CD4-positive, CD25-positive, alpha-beta regulatory T cell (primary cell): ENCODE results near the gene MYMK. TPM values are rescaled to one million over a fixed set of nuclear protein-coding genes. Genes with fewer than 3 reads are reported as not detected.
A peak's percentile ranks its signal among the peaks of the same experiment; 100 is the strongest.

Source experiments
- ATAC-seq, 2 donors: fragments of 150-1000 bp; cut with Tn5 transposase; one replicate each; pipeline ENCODE4 v1.10.0; 2021; ENCODE audit warnings: low read depth in 2 of 2, moderate number of reproducible peaks in 2 of 2, moderate library complexity in 1 of 2
- DNase-seq, 3 donors: peaks; one replicate each; pipeline versions ENCODE4 v3.0.0 to v3.0.0-alpha.2; 2012 to 2022; ENCODE audit warnings: mixed read lengths in 1 of 3
- H3K27ac ChIP-seq: one replicate; pipeline ENCODE4 v1.7.0; 2013; ENCODE audit warnings: mild to moderate bottlenecking, low read length; ENCODE audit not compliant: insufficient read depth, poor library complexity, severe bottlenecking
- H3K27me3 ChIP-seq: one replicate; pipeline ENCODE4 v1.7.0; 2013; ENCODE audit warnings: low read length; ENCODE audit not compliant: control insufficient read depth, insufficient read depth
- H3K36me3 ChIP-seq: one replicate; pipeline ENCODE4 v1.7.0; 2013; ENCODE audit warnings: mild to moderate bottlenecking, low read length, moderate library complexity; ENCODE audit not compliant: control insufficient read depth, insufficient read depth
- H3K4me1 ChIP-seq: 2 replicates; pipeline ENCODE4 v1.7.0; 2013; ENCODE audit warnings: mild to moderate bottlenecking, low read length; ENCODE audit not compliant: insufficient read depth, control insufficient read depth, poor library complexity, severe bottlenecking
- H3K4me3 ChIP-seq: one replicate; pipeline ENCODE4 v1.7.0; 2013; ENCODE audit warnings: low read depth, mild to moderate bottlenecking, low read length, moderate library complexity
- H3K9me3 ChIP-seq, 2 experiments: 1 replicate in 1 of 2; 2 replicates in 1 of 2; pipeline ENCODE4 v1.7.0; 2013; ENCODE audit warnings: low read length in 2 of 2, mild to moderate bottlenecking in 1 of 2, moderate library complexity in 1 of 2; ENCODE audit not compliant: control insufficient read depth in 2 of 2
- H3K27ac Mint-ChIP-seq, 3 donors: one replicate each; pipeline ENCODE4 v1.8.0; 2020 to 2022; ENCODE audit warnings: mild to moderate bottlenecking in 3 of 3, mixed read lengths in 3 of 3, moderate library complexity in 2 of 3
- H3K27me3 Mint-ChIP-seq: one replicate; pipeline ENCODE4 v1.8.0; 2022; ENCODE audit warnings: mild to moderate bottlenecking, mixed read lengths
- H3K36me3 Mint-ChIP-seq: one replicate; pipeline ENCODE4 v1.8.0; 2020; ENCODE audit warnings: mixed read lengths
- H3K4me1 Mint-ChIP-seq, 4 donors: one replicate each; pipeline ENCODE4 v1.8.0; 2020 to 2022; ENCODE audit warnings: mixed read lengths in 4 of 4, mild to moderate bottlenecking in 1 of 4
- H3K4me3 Mint-ChIP-seq, 4 donors: one replicate each; pipeline ENCODE4 v1.8.0; 2020 to 2022; ENCODE audit warnings: mild to moderate bottlenecking in 4 of 4, mixed read lengths in 4 of 4, moderate library complexity in 3 of 4
- H3K9me3 Mint-ChIP-seq, 7 donors: one replicate each; pipeline ENCODE4 v1.8.0; 2020 to 2022; ENCODE audit warnings: mixed read lengths in 7 of 7, mild to moderate bottlenecking in 3 of 7, moderate library complexity in 2 of 7
- polyA plus RNA-seq, 4 donors: library from polyadenylated mRNA; unstranded; fragments of 300-500 nt; fragmentation: Illumina TruSeq; gene quantifications; one replicate each; pipeline ENCODE4 v1.2.3, GENCODE V29; 2021
- total RNA-seq: library from RNA; stranded (reverse); gene quantifications from one replicate; pipeline ENCODE4 v1.2.3, GENCODE V29; 2022

MYMK gene
- total and polyA plus RNA-seq, 5 donors from 2014 or later: not detected

GRCh38 chr9:133531293-133531692 is 6.5 kb upstream of the MYMK start:
- Mint-ChIP-seq H3K4me3 (no peak overlapping the region), H3K27me3 (peaks cover 9% of the 10 kb centered on the region), H3K36me3 (no peaks in the 10 kb centered on the region), H3K27ac (no peak overlapping the region), H3K9me3 (peaks cover 0 to 1% (median 0%) of the 10 kb centered on the region in 7 donors), H3K4me1 (peaks cover 0 to 12% (median 2%) of the 10 kb centered on the region in 4 donors)
- Histone ChIP-seq H3K4me3 (no peak overlapping the region), H3K36me3 (no peaks in the 10 kb centered on the region), H3K27ac (no peak overlapping the region), H3K9me3 (no peaks in the 10 kb centered on the region), H3K27me3 (no peaks in the 10 kb centered on the region), H3K4me1 (peaks cover 4% of the 10 kb centered on the region)
- ATAC-seq (no peak), DNase-seq (no peak)

DNA sequence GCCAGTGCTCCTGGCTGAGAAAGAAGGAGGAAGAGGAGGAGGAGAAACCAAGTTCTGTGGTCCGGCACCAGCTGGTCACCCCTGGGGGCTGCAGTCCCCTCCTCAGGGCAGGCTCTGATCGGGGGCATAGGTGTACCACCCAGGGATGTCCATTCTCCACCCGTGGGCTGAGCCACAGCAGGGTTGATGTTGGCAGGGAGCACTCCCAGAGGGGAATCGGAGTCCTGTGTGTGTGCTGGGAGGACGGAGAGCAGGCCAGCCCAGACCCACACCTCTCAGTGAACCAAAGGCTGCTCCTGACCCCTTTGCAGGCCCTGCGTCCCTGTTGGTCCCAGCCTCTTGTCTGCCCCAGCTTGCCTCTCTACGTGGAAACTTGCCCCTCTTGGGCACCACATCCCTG is 5.1 kb upstream of the MYMK start:
- Histone ChIP-seq H3K9me3 (no peaks in the 10 kb centered on the region), H3K27me3 (no peaks in the 10 kb centered on the region), H3K27ac (no peak overlapping the region), H3K36me3 (no peaks in the 10 kb centered on the region), H3K4me1 (peaks cover 4% of the 10 kb centered on the region), H3K4me3 (no peak overlapping the region)
- no peak for ATAC-seq
- DNase-seq: no peak
- no peaks in the 10 kb centered on the region for H3K36me3 Mint-ChIP-seq
- H3K27me3 Mint-ChIP-seq: peaks cover 5% of the 10 kb centered on the region
- H3K4me1 Mint-ChIP-seq: peaks cover 0 to 13% (median 2%) of the 10 kb centered on the region in 4 donors
- no peak overlapping the region for H3K4me3 Mint-ChIP-seq
- H3K9me3 Mint-ChIP-seq: peaks cover 0 to 1% (median 0%) of the 10 kb centered on the region in 7 donors
- no peak overlapping the region for H3K27ac Mint-ChIP-seq

GRCh38 chr9:133529457-133529856 is 4.7 kb upstream of the MYMK start:
- no peak overlapping the region for H3K4me3 ChIP-seq
- no peak overlapping the region for H3K27ac Mint-ChIP-seq

GRCh38 chr9:133528876-133529241 is 4.1 kb upstream of the MYMK start:
- H3K4me1 ChIP-seq: peaks cover under 1% of the 10 kb centered on the region
- H3K4me3 Mint-ChIP-seq: no peak overlapping the region
- H3K4me3 ChIP-seq: no peak overlapping the region
- ATAC-seq (no peak), DNase-seq (no peak)
- no peaks in the 10 kb centered on the region for H3K9me3 ChIP-seq
- no peaks in the 10 kb centered on the region for H3K27me3 ChIP-seq
- H3K27me3 Mint-ChIP-seq: peaks cover 5% of the 10 kb centered on the region
- H3K27ac Mint-ChIP-seq: no peak overlapping the region
- peaks cover 0 to 1% (median 0%) of the 10 kb centered on the region in 7 donors for H3K9me3 Mint-ChIP-seq
- H3K4me1 Mint-ChIP-seq: peaks cover 0 to 13% (median 2%) of the 10 kb centered on the region in 4 donors
- H3K36me3 ChIP-seq: no peaks in the 10 kb centered on the region
- no peak overlapping the region for H3K27ac ChIP-seq
- H3K36me3 Mint-ChIP-seq: no peaks in the 10 kb centered on the region

More at GRCh38 chr9:133529457-133529856, 4.7 kb upstream of the MYMK start:
- Histone ChIP-seq H3K4me1 (peaks cover 4% of the 10 kb centered on the region), H3K36me3 (no peaks in the 10 kb centered on the region), H3K27ac (no peak overlapping the region), H3K9me3 (no peaks in the 10 kb centered on the region), H3K27me3 (no peaks in the 10 kb centered on the region)
- Mint-ChIP-seq H3K27me3 (peaks cover 5% of the 10 kb centered on the region), H3K4me1 (peaks cover 0 to 13% (median 2%) of the 10 kb centered on the region in 4 donors), H3K36me3 (no peaks in the 10 kb centered on the region), H3K9me3 (peaks cover 0 to 1% (median 0%) of the 10 kb centered on the region in 7 donors), H3K4me3 (no peak overlapping the region)
- ATAC-seq (no peak), DNase-seq (no peak)

DNA sequence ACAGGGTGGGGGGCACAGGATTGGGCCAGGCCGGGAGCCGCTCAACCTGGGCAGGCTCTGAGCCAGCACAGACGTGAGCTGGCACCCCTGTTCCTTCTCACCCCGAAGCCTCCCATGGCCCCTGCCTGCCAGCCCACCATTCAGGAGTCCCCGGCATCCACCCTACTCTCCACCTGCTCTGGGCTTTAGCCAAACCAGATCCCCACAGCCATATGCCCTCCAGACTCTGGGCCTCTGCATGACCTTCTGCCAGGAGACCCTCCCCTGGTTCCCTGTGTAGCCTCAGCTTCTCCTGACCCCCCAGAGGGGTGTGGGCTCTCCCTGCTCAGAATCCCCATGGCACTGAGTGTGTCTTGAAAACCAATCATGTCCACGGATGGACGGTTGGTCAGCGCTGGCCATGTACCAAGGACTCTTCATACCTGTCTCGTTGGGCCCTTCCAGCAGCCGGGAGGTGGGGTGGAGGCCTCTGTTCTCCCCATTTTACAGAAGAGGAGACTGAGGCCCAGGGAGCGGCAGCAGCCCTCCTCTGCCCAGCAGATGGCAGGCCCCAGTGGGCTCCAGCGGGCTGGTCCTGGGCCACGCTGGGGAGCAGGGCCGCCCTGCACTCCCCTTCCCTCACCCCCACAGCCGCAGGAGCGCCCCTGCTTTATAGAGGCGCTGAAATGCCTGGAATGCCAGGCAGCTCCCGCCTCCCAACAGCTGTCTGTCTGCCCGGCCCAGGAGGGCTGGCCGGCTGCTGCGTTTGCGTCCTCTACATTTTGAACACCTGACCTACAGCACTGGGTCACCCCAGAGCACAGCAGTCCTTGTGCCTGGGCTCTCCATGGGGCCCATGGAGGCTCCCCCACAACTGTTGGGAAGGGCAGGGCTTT is 3.5 kb upstream of the MYMK start:
- Mint-ChIP-seq H3K9me3 (no peaks in the 10 kb centered on the region), H3K36me3 (no peaks in the 10 kb centered on the region), H3K27me3 (peaks cover 3% of the 10 kb centered on the region), H3K4me3 (no peak overlapping the region), H3K27ac (no peak overlapping the region), H3K4me1 (peaks cover 0 to 9% (median 3%) of the 10 kb centered on the region in 4 donors)
- Histone ChIP-seq H3K4me1 (no peaks in the 10 kb centered on the region), H3K36me3 (no peaks in the 10 kb centered on the region), H3K4me3 (no peak overlapping the region), H3K27ac (no peak overlapping the region), H3K9me3 (no peaks in the 10 kb centered on the region), H3K27me3 (no peaks in the 10 kb centered on the region)
- DNase-seq (no peak), ATAC-seq (no peak)

DNA sequence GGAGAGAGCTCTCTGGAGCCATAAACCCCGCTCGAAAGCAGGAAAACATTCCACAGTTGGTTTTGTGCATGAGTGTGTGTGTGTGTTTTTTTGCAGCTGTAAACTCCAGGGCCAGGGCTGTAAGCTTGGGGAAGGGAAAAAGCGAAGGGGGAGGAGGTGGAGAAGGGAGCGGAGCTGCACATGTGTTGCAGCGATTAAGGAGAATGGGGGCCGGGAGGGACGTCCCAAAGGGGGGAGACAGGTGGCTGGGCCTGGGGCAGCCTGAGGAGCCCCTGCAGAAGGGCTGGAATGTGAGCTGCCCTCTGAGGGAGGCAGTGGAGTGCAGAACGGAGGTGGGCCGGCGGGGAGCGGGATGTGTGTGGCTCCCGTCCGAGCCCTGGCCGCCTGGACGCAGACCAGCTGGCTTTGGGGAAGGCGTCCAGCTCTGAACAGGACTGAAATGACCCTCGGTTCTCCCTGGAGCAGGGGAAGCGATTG is 2.7 kb upstream of the MYMK start:
- no peaks in the 10 kb centered on the region for H3K4me1 ChIP-seq
- H3K4me1 Mint-ChIP-seq: peaks cover 0 to 7% (median 3%) of the 10 kb centered on the region in 4 donors
- no peak overlapping the region for H3K4me3 ChIP-seq
- DNase-seq: no peak
- no peaks in the 10 kb centered on the region for H3K27me3 Mint-ChIP-seq
- H3K9me3 ChIP-seq: no peaks in the 10 kb centered on the region
- no peak for ATAC-seq
- H3K27ac ChIP-seq: no peak overlapping the region
- no peaks in the 10 kb centered on the region for H3K36me3 Mint-ChIP-seq
- H3K4me3 Mint-ChIP-seq: no peak overlapping the region
- no peaks in the 10 kb centered on the region for H3K27me3 ChIP-seq
- no peaks in the 10 kb centered on the region for H3K36me3 ChIP-seq
- H3K9me3 Mint-ChIP-seq: no peaks in the 10 kb centered on the region
- H3K27ac Mint-ChIP-seq: no peak overlapping the region

DNA sequence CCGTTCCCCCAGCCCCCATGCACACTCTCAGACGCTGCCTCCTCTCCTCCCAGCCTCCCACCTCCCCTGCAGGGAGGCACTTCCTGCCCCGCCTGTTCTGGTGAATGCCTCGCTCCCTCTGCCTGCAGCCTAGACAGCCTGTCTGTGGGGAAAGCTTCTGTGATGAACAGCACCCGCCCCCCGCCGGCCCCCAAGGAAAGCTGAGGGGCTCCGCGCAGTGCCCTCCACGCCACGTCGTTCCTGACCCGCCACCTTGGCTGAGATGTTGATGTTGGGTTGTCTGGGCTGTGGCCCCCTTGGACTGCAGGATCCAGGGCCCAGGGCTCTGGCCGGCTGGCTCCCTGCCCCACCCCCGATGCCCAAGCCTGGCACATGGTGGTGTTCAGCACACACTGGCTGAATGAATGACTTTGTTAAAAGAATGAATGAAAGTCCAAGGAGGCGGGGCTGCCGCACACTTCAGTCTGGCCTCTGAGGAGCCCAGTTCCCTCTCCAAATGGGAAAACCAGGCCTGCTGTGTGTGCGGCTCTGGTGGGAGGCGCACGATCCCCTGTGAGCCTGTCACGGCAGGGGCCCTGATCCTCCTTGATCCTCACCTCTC is 2.1 kb upstream of the MYMK start:
- no peak overlapping the region for H3K27ac ChIP-seq
- no peak for ATAC-seq
- DNase-seq: no peak
- no peaks in the 10 kb centered on the region for H3K27me3 ChIP-seq
- Mint-ChIP-seq H3K4me3 (no peak overlapping the region), H3K9me3 (no peaks in the 10 kb centered on the region), H3K27ac (peak overlapping the region in 1 of 3 donors; percentile 46), H3K36me3 (no peaks in the 10 kb centered on the region), H3K4me1 (peaks cover 0 to 7% (median 3%) of the 10 kb centered on the region in 4 donors), H3K27me3 (no peaks in the 10 kb centered on the region)
- no peaks in the 10 kb centered on the region for H3K4me1 ChIP-seq
- H3K9me3 ChIP-seq: no peaks in the 10 kb centered on the region
- H3K36me3 ChIP-seq: no peaks in the 10 kb centered on the region
- no peak overlapping the region for H3K4me3 ChIP-seq
